Measurements from ENCODE around the gene RXFP4.

RXFP4 gene

DNA sequence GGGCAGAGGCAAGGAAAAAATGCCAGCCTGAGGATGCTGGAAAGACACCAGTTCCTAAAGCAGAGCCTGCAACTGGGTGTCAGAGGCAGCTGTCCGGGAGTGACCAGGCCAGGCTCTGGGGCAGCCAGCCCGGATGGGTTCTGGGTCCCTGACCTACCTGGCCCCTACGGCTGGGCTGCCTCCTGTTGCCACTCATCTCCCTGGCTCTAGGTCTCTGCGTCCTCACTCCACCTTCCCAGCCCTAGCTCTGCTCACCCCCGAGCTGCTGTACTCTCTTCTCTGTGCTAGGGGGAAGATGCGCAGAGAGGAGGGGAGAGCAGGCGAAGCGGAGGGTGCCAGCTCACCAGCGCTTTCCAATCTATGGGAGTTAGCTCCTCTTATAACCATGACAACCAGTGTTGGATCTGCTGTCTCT is 27.9 kb downstream of the RXFP4 start:
- no peaks in the 10 kb centered on the region for H3K27me3 ChIP-seq (ENCODE audit: insufficient read depth, low read length)
- H3K4me3 ChIP-seq (ENCODE audit: low read depth, low read length), result no peak overlapping the region
- peaks cover 57% of the 10 kb centered on the region for H3K79me2 ChIP-seq (ENCODE audit: control insufficient read depth, insufficient read depth, low read length, unreplicated experiment)
- peaks cover 59% of the 10 kb centered on the region for H3K4me1 ChIP-seq (ENCODE audit: control insufficient read depth, insufficient read depth, low read length, unreplicated experiment)
- peak overlapping the region; percentile 82 for H3K27ac ChIP-seq (ENCODE audit: low read depth, low read length)
- H3K36me3 ChIP-seq (ENCODE audit: insufficient read depth, low read length), result peaks cover 17% of the 10 kb centered on the region; the same call in 1 of the 2 replicates
- no peak overlapping the region for H2AFZ ChIP-seq (ENCODE audit: low read length, unreplicated experiment)

DNA sequence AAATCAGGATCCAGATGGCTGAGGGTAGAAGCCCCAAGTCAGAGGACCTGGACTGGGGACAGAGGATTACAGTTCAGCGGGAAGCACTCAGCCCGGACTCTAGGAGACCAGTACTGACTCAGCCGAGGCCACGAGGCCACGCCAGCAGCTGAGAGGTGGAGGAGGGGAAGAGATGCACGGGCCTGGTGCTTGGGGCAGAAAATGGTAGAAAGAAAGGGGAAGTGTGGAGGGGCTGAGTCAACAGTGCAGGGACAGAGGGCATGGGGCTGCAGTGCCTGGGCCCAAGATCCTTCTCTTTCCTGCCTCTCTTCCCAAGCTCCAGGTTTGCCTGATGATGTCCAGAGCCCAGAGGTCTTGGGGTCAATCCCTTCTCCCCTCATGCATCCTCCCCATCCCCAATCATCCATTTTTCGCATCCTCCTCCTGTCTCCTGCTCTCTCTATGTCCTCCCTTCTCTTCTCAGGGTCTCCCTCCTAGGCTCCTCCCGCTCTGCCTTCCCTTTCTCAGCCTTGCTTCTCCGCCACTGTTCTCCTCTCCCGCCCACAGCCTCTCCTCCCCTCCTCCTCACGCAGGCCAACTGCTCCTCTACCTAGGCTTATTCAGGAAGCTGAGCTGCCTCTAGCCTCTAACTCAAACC is 29.2 kb downstream of the RXFP4 start:
- H3K27ac ChIP-seq (ENCODE audit: low read depth, low read length), result peak overlapping the region; percentile 82
- H3K4me1 ChIP-seq (ENCODE audit: control insufficient read depth, insufficient read depth, low read length, unreplicated experiment), result peaks cover 70% of the 10 kb centered on the region
- H3K27me3 ChIP-seq (ENCODE audit: insufficient read depth, low read length), result no peaks in the 10 kb centered on the region
- H3K4me3 ChIP-seq (ENCODE audit: low read depth, low read length), result peak overlapping the region; percentile 47; the same call in 1 of the 2 replicates
- peaks cover 13% of the 10 kb centered on the region; the same call in 1 of the 2 replicates for H3K36me3 ChIP-seq (ENCODE audit: insufficient read depth, low read length)
- no peak overlapping the region for H2AFZ ChIP-seq (ENCODE audit: low read length, unreplicated experiment)
- peaks cover 70% of the 10 kb centered on the region for H3K79me2 ChIP-seq (ENCODE audit: control insufficient read depth, insufficient read depth, low read length, unreplicated experiment)

DNA sequence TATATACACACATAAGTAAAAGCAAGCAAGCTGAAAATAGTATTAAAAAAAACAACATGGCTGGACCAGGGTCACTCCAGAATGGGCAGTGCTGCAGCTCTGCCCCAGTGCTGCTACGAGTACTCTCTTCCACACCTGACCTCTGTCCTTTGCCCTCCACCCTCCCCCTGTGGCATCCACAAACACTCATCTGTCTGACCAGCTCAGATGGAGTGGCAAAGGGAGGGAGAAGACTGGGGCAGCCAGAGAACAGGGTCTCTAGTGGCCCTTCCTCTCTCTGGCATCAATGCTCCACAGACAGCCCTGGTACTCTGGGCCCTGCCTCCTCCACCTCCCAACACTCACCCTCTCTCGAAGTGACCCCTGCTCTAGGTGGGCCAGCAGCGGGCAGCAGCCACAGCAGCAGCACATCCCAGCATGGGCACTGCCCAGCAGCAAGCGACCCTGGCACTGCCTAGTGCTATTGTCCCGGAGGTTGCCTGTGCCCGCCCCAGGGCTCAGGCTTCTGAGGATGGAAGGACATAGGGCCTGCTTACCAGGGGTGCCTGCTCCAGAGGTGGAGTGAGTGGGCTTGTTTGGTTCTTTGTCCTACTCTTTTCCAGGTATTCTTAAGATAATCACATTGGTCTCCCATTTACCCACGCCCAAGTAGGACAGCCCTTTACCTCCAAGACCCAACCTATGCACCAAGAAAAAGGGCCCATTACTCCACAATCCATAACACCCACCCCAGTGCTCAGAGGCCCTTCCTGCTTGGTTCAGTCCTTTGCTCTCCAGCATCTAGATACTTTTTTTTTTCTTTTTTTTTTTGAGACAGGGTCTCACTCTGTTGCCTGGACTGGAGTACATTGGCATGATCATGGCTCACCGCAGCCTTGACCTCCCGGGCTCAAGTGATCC is 30.7 kb downstream of the RXFP4 start:
- H3K4me3 ChIP-seq (ENCODE audit: low read depth, low read length), result no peak overlapping the region
- peaks cover 75% of the 10 kb centered on the region for H3K4me1 ChIP-seq (ENCODE audit: control insufficient read depth, insufficient read depth, low read length, unreplicated experiment)
- peaks cover 85% of the 10 kb centered on the region for H3K79me2 ChIP-seq (ENCODE audit: control insufficient read depth, insufficient read depth, low read length, unreplicated experiment)
- H2AFZ ChIP-seq (ENCODE audit: low read length, unreplicated experiment), result no peak overlapping the region
- H3K27me3 ChIP-seq (ENCODE audit: insufficient read depth, low read length), result no peaks in the 10 kb centered on the region
- peaks cover 13% of the 10 kb centered on the region; the same call in 1 of the 2 replicates for H3K36me3 ChIP-seq (ENCODE audit: insufficient read depth, low read length)
- no peak overlapping the region for H3K27ac ChIP-seq (ENCODE audit: low read depth, low read length)

DNA sequence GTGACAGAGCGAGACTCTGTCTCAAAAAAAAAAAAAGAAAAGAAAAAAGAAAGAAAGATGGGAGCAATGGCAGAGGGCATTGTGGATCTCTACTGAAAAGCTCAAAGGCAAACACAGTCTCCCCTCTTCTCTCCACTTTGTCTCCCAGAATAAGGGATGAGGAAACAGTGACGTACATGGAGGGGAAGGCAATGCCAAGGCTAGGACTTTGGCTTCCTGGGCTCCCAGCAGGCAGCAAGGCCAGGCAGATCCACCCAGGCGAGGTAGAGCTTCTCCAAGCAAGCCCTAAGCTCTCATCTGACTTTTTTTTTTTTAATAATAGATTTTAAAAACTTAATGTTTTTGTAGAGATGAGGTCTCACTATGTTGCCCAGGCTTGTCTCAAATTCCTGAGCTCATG is 32.3 kb downstream of the RXFP4 start:
- Histone ChIP-seq H3K27me3 (ENCODE audit: insufficient read depth, low read length) (no peaks in the 10 kb centered on the region), H2AFZ (ENCODE audit: low read length, unreplicated experiment) (no peak overlapping the region), H3K4me1 (ENCODE audit: control insufficient read depth, insufficient read depth, low read length, unreplicated experiment) (peaks cover 62% of the 10 kb centered on the region), H3K36me3 (ENCODE audit: insufficient read depth, low read length) (peaks cover 12% of the 10 kb centered on the region; the same call in 1 of the 2 replicates), H3K27ac (ENCODE audit: low read depth, low read length) (no peak overlapping the region), H3K79me2 (ENCODE audit: control insufficient read depth, insufficient read depth, low read length, unreplicated experiment) (peaks cover 88% of the 10 kb centered on the region), H3K4me3 (ENCODE audit: low read depth, low read length) (no peak overlapping the region)

DNA sequence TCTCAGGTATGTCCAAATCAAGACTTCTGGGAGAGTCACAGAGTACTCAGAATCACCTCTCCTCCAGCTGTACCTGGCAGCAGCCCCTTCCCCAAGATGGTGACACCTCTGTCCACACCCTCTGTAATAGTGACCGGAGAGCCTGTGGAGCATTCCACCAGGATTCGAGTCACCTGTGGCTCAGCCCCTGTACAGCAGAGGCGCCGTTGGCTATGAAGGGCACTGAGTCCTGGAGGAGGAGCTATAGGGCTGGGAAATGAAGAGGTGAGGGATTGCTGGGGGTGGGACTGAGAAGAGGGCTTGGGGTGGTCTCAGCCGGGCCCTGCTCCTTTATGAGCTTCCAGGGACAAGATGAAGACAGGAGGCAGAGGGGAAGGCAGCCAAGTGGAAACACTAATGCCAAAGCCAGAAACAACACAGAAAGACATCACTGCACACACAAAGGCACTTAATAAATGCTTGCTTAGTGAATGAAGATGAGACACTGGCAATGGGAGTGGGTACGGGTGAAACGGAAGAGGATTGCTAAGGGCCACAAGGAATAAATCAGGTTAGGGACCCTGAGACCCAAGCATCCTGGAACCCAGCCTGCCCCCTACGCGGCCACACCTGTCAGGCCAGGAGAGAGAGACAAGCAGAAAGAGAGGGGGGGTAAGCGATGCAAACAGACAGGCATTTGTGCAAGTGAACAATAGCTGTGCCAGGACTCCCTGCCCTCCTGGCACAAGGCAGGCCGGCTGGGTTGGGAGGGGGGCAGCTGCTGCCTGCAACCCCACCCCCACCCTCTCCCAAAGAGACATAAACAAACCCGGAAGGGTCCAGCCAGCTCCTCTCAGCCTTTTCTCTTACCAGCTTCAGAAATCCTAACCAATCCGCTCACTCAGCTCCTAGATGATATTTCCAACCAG is 33.0 kb downstream of the RXFP4 start:
- peaks cover 58% of the 10 kb centered on the region for H3K4me1 ChIP-seq (ENCODE audit: control insufficient read depth, insufficient read depth, low read length, unreplicated experiment)
- H2AFZ ChIP-seq (ENCODE audit: low read length, unreplicated experiment), result no peak overlapping the region
- H3K27me3 ChIP-seq (ENCODE audit: insufficient read depth, low read length), result no peaks in the 10 kb centered on the region
- peaks cover 88% of the 10 kb centered on the region for H3K79me2 ChIP-seq (ENCODE audit: control insufficient read depth, insufficient read depth, low read length, unreplicated experiment)
- peak overlapping the region; percentile 82 for H3K4me3 ChIP-seq (ENCODE audit: low read depth, low read length)
- H3K27ac ChIP-seq (ENCODE audit: low read depth, low read length), result no peak overlapping the region
- H3K36me3 ChIP-seq (ENCODE audit: insufficient read depth, low read length), result 0 out of 2 replicates have a peak, but pooled peaks cover 5% of the 10 kb centered on the region

DNA sequence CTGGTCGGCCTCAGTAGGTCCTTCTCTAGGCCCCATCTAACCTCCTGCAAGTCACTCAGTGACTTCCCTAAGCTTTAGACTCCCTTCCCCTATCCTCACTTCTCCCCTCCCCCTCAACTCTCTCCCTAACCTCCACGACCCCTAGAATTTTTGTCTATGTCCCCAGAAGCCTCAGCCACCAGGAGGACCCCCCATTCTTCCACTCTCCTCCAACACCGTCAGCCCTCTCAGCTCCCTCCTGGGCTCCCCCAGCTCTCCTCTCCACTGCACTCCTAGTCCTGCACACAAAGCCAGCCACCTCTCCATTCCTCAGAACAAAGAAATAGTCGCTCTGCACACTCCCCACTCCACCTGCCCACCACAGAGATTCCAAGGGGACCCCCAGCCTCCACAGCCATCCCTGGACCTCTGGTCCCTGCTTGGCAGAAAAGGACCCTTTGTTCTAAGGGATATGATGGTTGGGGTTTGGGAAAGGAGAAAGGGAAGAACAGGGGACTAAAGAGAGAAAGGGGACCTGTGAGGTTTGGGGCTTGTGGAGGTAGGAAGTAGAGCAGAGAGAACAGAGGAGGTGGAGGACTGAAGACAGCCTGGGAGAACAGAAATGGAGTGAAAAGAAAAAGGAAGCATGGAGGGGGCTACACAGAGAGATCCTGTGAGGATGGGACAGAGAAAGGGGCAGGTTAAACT is 34.1 kb downstream of the RXFP4 start:
- Histone ChIP-seq H3K27ac (ENCODE audit: low read depth, low read length) (no peak overlapping the region), H2AFZ (ENCODE audit: low read length, unreplicated experiment) (no peak overlapping the region), H3K36me3 (ENCODE audit: insufficient read depth, low read length) (0 out of 2 replicates have a peak, but pooled peaks cover 5% of the 10 kb centered on the region), H3K27me3 (ENCODE audit: insufficient read depth, low read length) (no peaks in the 10 kb centered on the region), H3K4me1 (ENCODE audit: control insufficient read depth, insufficient read depth, low read length, unreplicated experiment) (peaks cover 58% of the 10 kb centered on the region), H3K79me2 (ENCODE audit: control insufficient read depth, insufficient read depth, low read length, unreplicated experiment) (peaks cover 88% of the 10 kb centered on the region), H3K4me3 (ENCODE audit: low read depth, low read length) (peak overlapping the region; percentile 82)

DNA sequence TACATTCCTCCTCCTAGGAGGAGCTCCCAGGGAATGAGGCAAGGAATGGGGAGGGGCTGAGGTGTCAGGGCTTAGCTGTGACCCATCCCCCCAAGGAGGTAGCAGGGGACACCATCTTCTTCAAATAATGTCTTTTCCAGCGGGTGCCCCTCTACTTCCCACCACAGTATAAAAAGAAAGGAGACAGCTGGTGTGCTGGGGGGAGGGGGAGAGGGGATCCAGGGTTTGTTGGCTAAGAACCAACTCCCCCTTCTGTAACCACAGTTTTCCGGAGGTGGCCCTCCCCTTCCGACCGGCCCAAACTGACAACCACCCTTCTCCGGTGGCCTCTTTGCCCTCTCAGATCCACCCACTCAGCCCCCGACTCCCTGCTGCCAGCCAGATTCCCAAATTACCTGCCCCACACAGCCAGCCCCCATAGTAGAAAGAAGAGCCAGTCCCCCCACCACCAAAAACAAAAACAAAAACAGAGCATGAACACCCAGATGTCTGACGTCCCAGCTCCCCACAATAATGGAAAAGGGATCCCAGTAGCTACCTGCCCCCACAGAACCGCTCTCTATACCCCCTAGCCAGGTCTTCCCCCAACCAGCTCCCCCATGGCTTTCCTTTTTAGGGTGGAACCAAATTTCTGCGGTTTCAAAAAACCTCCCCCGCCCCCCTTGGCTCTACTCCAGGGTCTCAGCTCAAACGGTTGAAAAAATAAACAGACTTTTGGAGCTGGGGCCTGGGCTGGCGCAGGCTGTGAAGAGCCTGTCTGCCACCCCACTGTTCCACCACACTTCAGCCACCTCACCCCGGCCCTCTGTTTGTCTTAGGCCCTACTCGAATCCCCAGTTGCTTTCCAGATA is 34.8 kb downstream of the RXFP4 start:
- Histone ChIP-seq H3K79me2 (ENCODE audit: control insufficient read depth, insufficient read depth, low read length, unreplicated experiment) (peaks cover 96% of the 10 kb centered on the region), H3K27ac (ENCODE audit: low read depth, low read length) (peak overlapping the region; percentile 72), H3K4me3 (ENCODE audit: low read depth, low read length) (peak overlapping the region; percentile 82), H3K4me1 (ENCODE audit: control insufficient read depth, insufficient read depth, low read length, unreplicated experiment) (peaks cover 59% of the 10 kb centered on the region), H3K27me3 (ENCODE audit: insufficient read depth, low read length) (no peaks in the 10 kb centered on the region), H2AFZ (ENCODE audit: low read length, unreplicated experiment) (no peak overlapping the region), H3K36me3 (ENCODE audit: insufficient read depth, low read length) (0 out of 2 replicates have a peak, but pooled peaks cover 5% of the 10 kb centered on the region)

DNA sequence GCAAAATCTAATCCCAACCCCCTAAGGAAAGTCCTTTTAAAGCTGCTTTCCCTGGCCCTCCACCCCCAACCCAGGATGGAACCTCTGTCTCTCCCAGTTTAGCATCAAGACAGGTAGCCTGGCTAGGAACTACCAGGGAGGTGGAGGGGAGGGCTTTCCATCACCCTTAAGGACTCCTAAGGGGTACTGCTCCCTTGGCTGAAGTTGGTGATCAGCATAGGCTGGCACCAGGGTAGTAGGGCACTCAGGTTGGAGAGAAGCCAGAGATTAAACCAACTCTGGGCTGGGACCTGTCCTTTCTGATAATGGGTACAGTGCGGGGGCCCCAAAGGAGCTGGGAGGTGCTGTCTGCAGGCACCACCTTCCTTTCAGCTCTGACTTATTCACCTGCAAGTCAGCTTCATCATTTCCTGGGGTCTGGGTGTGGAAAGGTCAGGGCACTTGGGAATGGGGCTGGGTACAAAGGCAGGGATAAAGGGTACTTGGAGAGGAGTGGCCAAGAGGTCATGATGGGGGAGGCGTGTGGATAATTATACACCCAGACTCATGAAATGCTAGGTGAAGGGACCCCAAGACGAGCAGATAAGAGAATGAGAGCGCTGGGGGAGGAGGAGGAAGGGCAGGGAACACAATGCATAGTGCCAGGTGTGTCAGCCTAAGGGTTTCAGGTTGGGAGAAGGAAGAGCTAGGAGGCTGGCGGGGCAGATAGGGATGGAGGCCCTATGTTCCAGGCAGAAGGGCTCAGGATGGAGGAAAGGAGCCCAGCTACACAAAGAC is 35.7 kb downstream of the RXFP4 start:
- Histone ChIP-seq H3K4me1 (ENCODE audit: control insufficient read depth, insufficient read depth, low read length, unreplicated experiment) (peaks cover 64% of the 10 kb centered on the region), H3K27ac (ENCODE audit: low read depth, low read length) (peak overlapping the region; percentile 72), H2AFZ (ENCODE audit: low read length, unreplicated experiment) (no peak overlapping the region), H3K27me3 (ENCODE audit: insufficient read depth, low read length) (no peaks in the 10 kb centered on the region), H3K36me3 (ENCODE audit: insufficient read depth, low read length) (0 out of 2 replicates have a peak, but pooled peaks cover 5% of the 10 kb centered on the region), H3K79me2 (ENCODE audit: control insufficient read depth, insufficient read depth, low read length, unreplicated experiment) (peaks cover 97% of the 10 kb centered on the region), H3K4me3 (ENCODE audit: low read depth, low read length) (peak overlapping the region; percentile 82)

All from ACC112 (cell line).